ENCODE data around the gene XPR1. TPM values are rescaled to one million over a fixed set of nuclear protein-coding genes. Genes with fewer than 3 reads are reported as not detected.

XPR1 gene
- total RNA-seq, 4 donors from 2014 or later: 10.0 to 29.7 (median 26.2) TPM

DNA sequence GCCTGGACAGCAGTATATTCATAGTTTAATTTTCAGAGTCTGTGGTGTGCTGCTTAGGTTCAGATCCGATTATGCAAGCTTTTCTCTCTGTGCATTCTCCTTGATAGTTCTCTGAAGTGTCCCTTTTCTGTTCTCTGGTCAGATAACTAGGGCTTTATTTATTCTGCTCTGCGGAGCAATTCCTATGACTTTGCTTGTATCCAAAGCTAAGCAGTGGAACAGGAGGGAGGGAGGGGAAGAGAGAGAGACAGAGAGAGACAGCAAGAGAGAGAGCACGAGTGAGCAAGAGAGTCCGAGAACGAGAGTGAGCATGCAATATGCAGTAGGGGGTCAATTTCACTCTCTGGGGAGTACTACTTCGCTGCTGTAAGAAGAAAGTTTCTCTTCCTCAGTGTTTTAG lies 113.3 kb downstream of the XPR1 start:
- peaks cover 0 to 14% of the 10 kb centered on the region in 2 donors for H3K9me3 ChIP-seq
- H3K4me1 ChIP-seq: no peaks in the 10 kb centered on the region
- no peaks in the 10 kb centered on the region for H3K27me3 ChIP-seq
- no peak overlapping the region for H3K27ac ChIP-seq
- H3K4me3 ChIP-seq: no peak overlapping the region
- H3K36me3 ChIP-seq: no peaks in the 10 kb centered on the region
- TF ChIP-seq, protein P1, sequence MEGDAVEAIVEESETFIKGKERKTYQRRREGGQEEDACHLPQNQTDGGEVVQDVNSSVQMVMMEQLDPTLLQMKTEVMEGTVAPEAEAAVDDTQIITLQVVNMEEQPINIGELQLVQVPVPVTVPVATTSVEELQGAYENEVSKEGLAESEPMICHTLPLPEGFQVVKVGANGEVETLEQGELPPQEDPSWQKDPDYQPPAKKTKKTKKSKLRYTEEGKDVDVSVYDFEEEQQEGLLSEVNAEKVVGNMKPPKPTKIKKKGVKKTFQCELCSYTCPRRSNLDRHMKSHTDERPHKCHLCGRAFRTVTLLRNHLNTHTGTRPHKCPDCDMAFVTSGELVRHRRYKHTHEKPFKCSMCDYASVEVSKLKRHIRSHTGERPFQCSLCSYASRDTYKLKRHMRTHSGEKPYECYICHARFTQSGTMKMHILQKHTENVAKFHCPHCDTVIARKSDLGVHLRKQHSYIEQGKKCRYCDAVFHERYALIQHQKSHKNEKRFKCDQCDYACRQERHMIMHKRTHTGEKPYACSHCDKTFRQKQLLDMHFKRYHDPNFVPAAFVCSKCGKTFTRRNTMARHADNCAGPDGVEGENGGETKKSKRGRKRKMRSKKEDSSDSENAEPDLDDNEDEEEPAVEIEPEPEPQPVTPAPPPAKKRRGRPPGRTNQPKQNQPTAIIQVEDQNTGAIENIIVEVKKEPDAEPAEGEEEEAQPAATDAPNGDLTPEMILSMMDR (IDR thresholded peaks at IDR 0.05): no peak
- no peak for TF ChIP-seq POLR2A (IDR thresholded peaks at IDR 0.05)
- intact Hi-C loops (cut with DNase I; ENCODE audit: low total_unique reads): no loop called here
- DNase-seq: no peak

DNA sequence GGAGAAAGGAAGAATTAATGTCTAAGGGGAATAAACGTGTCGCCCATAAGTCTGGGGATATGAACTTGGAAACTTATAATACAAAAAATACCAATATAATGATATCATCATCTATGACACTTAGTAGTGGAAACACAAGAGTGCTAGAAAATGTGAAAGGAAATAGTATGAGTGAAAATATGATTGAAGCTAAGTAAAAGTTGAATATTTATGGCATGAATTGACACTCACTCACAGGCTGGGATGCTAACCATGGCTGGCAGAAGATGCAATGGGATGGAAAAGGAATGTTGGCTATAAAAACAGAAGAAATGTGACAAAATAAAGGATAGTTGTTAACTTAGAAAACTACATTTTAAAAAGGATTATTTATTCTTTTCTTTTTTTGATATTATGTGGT lies 120.1 kb downstream of the XPR1 start:
- TF ChIP-seq, protein P1 (IDR thresholded peaks at IDR 0.05): no peak
- TF ChIP-seq POLR2A (IDR thresholded peaks at IDR 0.05): no peak
- DNase-seq: no peak
- no peak overlapping the region for H3K27ac ChIP-seq

DNA sequence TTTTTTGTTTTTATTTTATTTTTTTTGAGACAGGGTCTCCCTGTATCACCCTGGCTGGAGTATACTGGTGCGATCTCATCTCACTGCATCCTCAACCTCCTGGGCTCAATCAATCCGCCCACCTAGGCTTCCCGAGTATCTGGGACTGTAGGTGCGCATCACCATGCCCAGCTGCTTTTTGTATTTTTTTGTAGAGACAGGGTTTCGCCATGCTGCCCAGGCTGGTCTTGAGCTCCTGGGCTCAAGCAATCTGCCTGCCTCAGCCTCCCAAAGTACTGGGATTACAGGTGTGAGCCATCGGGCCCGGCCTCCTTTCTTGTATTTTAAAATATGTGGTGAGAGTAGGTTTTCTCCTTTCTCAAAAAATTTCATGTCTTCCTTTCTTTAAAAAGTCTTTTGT lies 122.6 kb downstream of the XPR1 start:
- intact Hi-C loops (cut with DNase I; ENCODE audit: low total_unique reads): no loop called here
- TF ChIP-seq POLR2A (IDR thresholded peaks at IDR 0.05): no peak
- TF ChIP-seq, protein P1 (IDR thresholded peaks at IDR 0.05): no peak
- H3K36me3 ChIP-seq: no peaks in the 10 kb centered on the region
- DNase-seq: no peak
- H3K4me3 ChIP-seq: no peak overlapping the region
- no peaks in the 10 kb centered on the region for H3K9me3 ChIP-seq
- no peaks in the 10 kb centered on the region for H3K4me1 ChIP-seq
- no peak overlapping the region for H3K27ac ChIP-seq
- no peaks in the 10 kb centered on the region for H3K27me3 ChIP-seq

More for the DNA sequence above, 120.1 kb downstream of the XPR1 start:
- H3K4me1 ChIP-seq: no peaks in the 10 kb centered on the region
- H3K9me3 ChIP-seq: no peaks in the 10 kb centered on the region
- H3K27me3 ChIP-seq: no peaks in the 10 kb centered on the region
- H3K36me3 ChIP-seq: no peaks in the 10 kb centered on the region
- intact Hi-C loops (cut with DNase I; ENCODE audit: low total_unique reads): no loop called here
- H3K4me3 ChIP-seq: no peak overlapping the region

DNA sequence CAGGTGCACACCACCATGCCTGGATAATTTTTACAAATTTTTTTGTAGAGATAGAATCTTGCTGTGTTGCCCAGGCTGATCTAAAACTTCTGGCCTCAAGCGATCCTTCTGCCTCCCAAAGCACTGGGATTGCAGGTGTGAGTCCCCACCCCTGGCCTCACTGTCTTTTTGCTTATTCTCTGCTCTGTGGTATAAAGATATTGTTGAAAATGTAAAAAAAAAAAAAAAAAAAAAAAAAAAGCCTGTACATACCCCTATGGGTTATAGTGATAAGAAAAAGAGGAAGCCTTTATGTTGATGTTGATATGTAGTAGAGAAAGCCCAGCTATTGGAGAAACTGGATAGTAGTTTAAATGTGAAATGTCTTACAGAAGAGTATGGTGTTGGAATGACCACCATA lies 125.8 kb downstream of the XPR1 start:
- Histone ChIP-seq H3K27ac (no peak overlapping the region), H3K9me3 (no peaks in the 10 kb centered on the region), H3K36me3 (no peaks in the 10 kb centered on the region), H3K4me1 (no peaks in the 10 kb centered on the region), H3K4me3 (no peak overlapping the region), H3K27me3 (no peaks in the 10 kb centered on the region)
- TF ChIP-seq, protein P1 (IDR thresholded peaks at IDR 0.05): no peak
- no peak for TF ChIP-seq POLR2A (IDR thresholded peaks at IDR 0.05)
- no peak for DNase-seq
- intact Hi-C loops (cut with DNase I; ENCODE audit: low total_unique reads): no loop called here

DNA sequence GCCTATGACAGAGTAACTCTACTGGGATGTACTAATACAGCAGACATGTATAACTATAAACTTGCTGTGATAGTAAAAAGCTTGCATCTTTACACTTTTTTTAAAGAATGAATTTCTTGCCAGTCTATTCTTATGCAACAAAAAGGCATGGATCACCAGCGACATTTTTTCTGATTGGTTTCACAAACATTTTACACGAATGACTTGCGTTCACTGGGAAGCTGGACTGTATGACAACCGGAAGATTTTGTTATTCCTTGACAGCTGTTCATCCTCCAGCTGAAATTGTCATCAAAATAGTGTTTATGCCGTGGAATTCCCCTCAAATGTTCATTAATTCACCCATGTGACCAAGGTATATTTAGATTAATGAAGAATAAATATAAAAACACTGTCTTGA lies 131.0 kb downstream of the XPR1 start:
- no peak overlapping the region for H3K27ac ChIP-seq
- H3K36me3 ChIP-seq: no peaks in the 10 kb centered on the region
- H3K27me3 ChIP-seq: no peaks in the 10 kb centered on the region
- TF ChIP-seq, protein P1 (IDR thresholded peaks at IDR 0.05): no peak
- TF ChIP-seq POLR2A (IDR thresholded peaks at IDR 0.05): no peak
- no peaks in the 10 kb centered on the region for H3K9me3 ChIP-seq
- DNase-seq: no peak
- intact Hi-C loops (cut with DNase I; ENCODE audit: low total_unique reads): no loop called here
- H3K4me3 ChIP-seq: no peak overlapping the region
- H3K4me1 ChIP-seq: no peaks in the 10 kb centered on the region

Measured in uterus (tissue), 4 donors.